ENCODE results near the gene CES1. TPM values are rescaled to one million over a fixed set of nuclear protein-coding genes. Genes with fewer than 3 reads are reported as not detected.
"Not testable (repeated sequence)": the region's sequence is repeated elsewhere in the genome, so short reads cannot be mapped to it uniquely, and the experiment has no call there.

Gene CES1
- polyA plus RNA-seq, 1 donor: 27.7 TPM

- H3K27ac ChIP-seq (ENCODE audit: low read length): no peak overlapping the region
- 73% methylated on average over 2 of the region's 5 CpGs for WGBS (ENCODE audit: insufficient coverage, low lambda C conversion rate)
Measured at GRCh38 chr16:55817236-55817912, 15.5 kb downstream of the CES1 start.

GRCh38 chr16:55816222-55816621, 16.7 kb downstream of the CES1 start:
- H3K27ac ChIP-seq (ENCODE audit: low read length); H3K36me3 ChIP-seq (ENCODE audit: control insufficient read depth, insufficient read depth, low read length); DNase-seq; H3K27me3 ChIP-seq (ENCODE audit: control insufficient read depth, insufficient read depth, low read length); H3K4me1 ChIP-seq (ENCODE audit: control insufficient read depth, insufficient read depth, low read length); H3K4me3 ChIP-seq (ENCODE audit: low read length); H3K9me3 ChIP-seq (ENCODE audit: control insufficient read depth, low read depth, low read length): not testable (repeated sequence)
- WGBS (ENCODE audit: insufficient coverage, low lambda C conversion rate): no CpG with 5 or more reads among the region's 4 CpGs

More at GRCh38 chr16:55817236-55817912, 15.5 kb downstream of the CES1 start:
- H3K9me3 ChIP-seq (ENCODE audit: control insufficient read depth, low read depth, low read length): no peaks in the 10 kb centered on the region
- no peaks in the 10 kb centered on the region for H3K27me3 ChIP-seq (ENCODE audit: control insufficient read depth, insufficient read depth, low read length)
- H3K36me3 ChIP-seq (ENCODE audit: control insufficient read depth, insufficient read depth, low read length): no peaks in the 10 kb centered on the region
- no peak overlapping the region for H3K4me3 ChIP-seq (ENCODE audit: low read length)
- no peak for DNase-seq
- H3K4me1 ChIP-seq (ENCODE audit: control insufficient read depth, insufficient read depth, low read length): no peaks in the 10 kb centered on the region

- H3K36me3 ChIP-seq (ENCODE audit: control insufficient read depth, insufficient read depth, low read length): no peaks in the 10 kb centered on the region
- H3K9me3 ChIP-seq (ENCODE audit: control insufficient read depth, low read depth, low read length): no peaks in the 10 kb centered on the region
- H3K27me3 ChIP-seq (ENCODE audit: control insufficient read depth, insufficient read depth, low read length): no peaks in the 10 kb centered on the region
- no peak for DNase-seq
- no peak overlapping the region for H3K27ac ChIP-seq (ENCODE audit: low read length)
- H3K4me3 ChIP-seq (ENCODE audit: low read length): no peak overlapping the region
- WGBS (ENCODE audit: insufficient coverage, low lambda C conversion rate): no CpG with 5 or more reads among the region's 4 CpGs
- no peaks in the 10 kb centered on the region for H3K4me1 ChIP-seq (ENCODE audit: control insufficient read depth, insufficient read depth, low read length)
Measured at GRCh38 chr16:55815320-55815719, 17.6 kb downstream of the CES1 start.

GRCh38 chr16:55814174-55814573, 18.7 kb downstream of the CES1 start:
- not testable (repeated sequence) for H3K36me3 ChIP-seq (ENCODE audit: control insufficient read depth, insufficient read depth, low read length); H3K4me1 ChIP-seq (ENCODE audit: control insufficient read depth, insufficient read depth, low read length); H3K4me3 ChIP-seq (ENCODE audit: low read length); H3K27me3 ChIP-seq (ENCODE audit: control insufficient read depth, insufficient read depth, low read length); DNase-seq; H3K27ac ChIP-seq (ENCODE audit: low read length); H3K9me3 ChIP-seq (ENCODE audit: control insufficient read depth, low read depth, low read length)
- no CpG with 5 or more reads among the region's 2 CpGs for WGBS (ENCODE audit: insufficient coverage, low lambda C conversion rate)

GRCh38 chr16:55813730-55814129, 19.2 kb downstream of the CES1 start:
- H3K4me1 ChIP-seq (ENCODE audit: control insufficient read depth, insufficient read depth, low read length); H3K9me3 ChIP-seq (ENCODE audit: control insufficient read depth, low read depth, low read length); H3K4me3 ChIP-seq (ENCODE audit: low read length); DNase-seq; H3K27me3 ChIP-seq (ENCODE audit: control insufficient read depth, insufficient read depth, low read length); H3K36me3 ChIP-seq (ENCODE audit: control insufficient read depth, insufficient read depth, low read length); H3K27ac ChIP-seq (ENCODE audit: low read length): not testable (repeated sequence)
- WGBS (ENCODE audit: insufficient coverage, low lambda C conversion rate): no CpG with 5 or more reads among the region's 9 CpGs

- Histone ChIP-seq H3K4me3 (ENCODE audit: low read length) (no peak overlapping the region), H3K27me3 (ENCODE audit: control insufficient read depth, insufficient read depth, low read length) (peaks cover 4% of the 10 kb centered on the region), H3K4me1 (ENCODE audit: control insufficient read depth, insufficient read depth, low read length) (no peaks in the 10 kb centered on the region), H3K36me3 (ENCODE audit: control insufficient read depth, insufficient read depth, low read length) (no peaks in the 10 kb centered on the region), H3K27ac (ENCODE audit: low read length) (no peak overlapping the region), H3K9me3 (ENCODE audit: control insufficient read depth, low read depth, low read length) (no peaks in the 10 kb centered on the region)
- no peak for DNase-seq
- no CpG with 5 or more reads among the region's 2 CpGs for WGBS (ENCODE audit: insufficient coverage, low lambda C conversion rate)
Measured at GRCh38 chr16:55812951-55813350, 19.9 kb downstream of the CES1 start.

- Histone ChIP-seq H3K27ac (ENCODE audit: low read length) (no peak overlapping the region), H3K27me3 (ENCODE audit: control insufficient read depth, insufficient read depth, low read length) (peaks cover 4% of the 10 kb centered on the region), H3K9me3 (ENCODE audit: control insufficient read depth, low read depth, low read length) (no peaks in the 10 kb centered on the region), H3K4me1 (ENCODE audit: control insufficient read depth, insufficient read depth, low read length) (no peaks in the 10 kb centered on the region), H3K36me3 (ENCODE audit: control insufficient read depth, insufficient read depth, low read length) (no peaks in the 10 kb centered on the region), H3K4me3 (ENCODE audit: low read length) (no peak overlapping the region)
- no CpG with 5 or more reads among the region's 4 CpGs for WGBS (ENCODE audit: insufficient coverage, low lambda C conversion rate)
- no peak for DNase-seq
Measured at GRCh38 chr16:55811811-55812210, 21.1 kb downstream of the CES1 start.

GRCh38 chr16:55810451-55810961, 22.4 kb downstream of the CES1 start:
- Histone ChIP-seq H3K4me1 (ENCODE audit: control insufficient read depth, insufficient read depth, low read length) (no peaks in the 10 kb centered on the region), H3K4me3 (ENCODE audit: low read length) (no peak overlapping the region), H3K36me3 (ENCODE audit: control insufficient read depth, insufficient read depth, low read length) (no peaks in the 10 kb centered on the region), H3K27ac (ENCODE audit: low read length) (no peak overlapping the region), H3K27me3 (ENCODE audit: control insufficient read depth, insufficient read depth, low read length) (peaks cover 4% of the 10 kb centered on the region), H3K9me3 (ENCODE audit: control insufficient read depth, low read depth, low read length) (no peaks in the 10 kb centered on the region)
- no peak for DNase-seq
- no CpG with 5 or more reads among the region's 8 CpGs for WGBS (ENCODE audit: insufficient coverage, low lambda C conversion rate)

GRCh38 chr16:55809851-55810250, 23.0 kb downstream of the CES1 start:
- no peaks in the 10 kb centered on the region for H3K36me3 ChIP-seq (ENCODE audit: control insufficient read depth, insufficient read depth, low read length)
- H3K4me1 ChIP-seq (ENCODE audit: control insufficient read depth, insufficient read depth, low read length): no peaks in the 10 kb centered on the region
- peaks cover 4% of the 10 kb centered on the region for H3K27me3 ChIP-seq (ENCODE audit: control insufficient read depth, insufficient read depth, low read length)
- H3K4me3 ChIP-seq (ENCODE audit: low read length): no peak overlapping the region
- no peaks in the 10 kb centered on the region for H3K9me3 ChIP-seq (ENCODE audit: control insufficient read depth, low read depth, low read length)
- H3K27ac ChIP-seq (ENCODE audit: low read length): no peak overlapping the region
- WGBS (ENCODE audit: insufficient coverage, low lambda C conversion rate): no CpG with 5 or more reads among the region's 4 CpGs
- no peak for DNase-seq

- no peak for DNase-seq
- Histone ChIP-seq H3K27ac (ENCODE audit: low read length) (no peak overlapping the region), H3K4me3 (ENCODE audit: low read length) (no peak overlapping the region), H3K9me3 (ENCODE audit: control insufficient read depth, low read depth, low read length) (no peaks in the 10 kb centered on the region), H3K36me3 (ENCODE audit: control insufficient read depth, insufficient read depth, low read length) (no peaks in the 10 kb centered on the region), H3K27me3 (ENCODE audit: control insufficient read depth, insufficient read depth, low read length) (peaks cover 4% of the 10 kb centered on the region), H3K4me1 (ENCODE audit: control insufficient read depth, insufficient read depth, low read length) (no peaks in the 10 kb centered on the region)
- no CpG with 5 or more reads among the region's 5 CpGs for WGBS (ENCODE audit: insufficient coverage, low lambda C conversion rate)
Measured at GRCh38 chr16:55809386-55809785, 23.5 kb downstream of the CES1 start.

- not testable (repeated sequence) for H3K4me1 ChIP-seq (ENCODE audit: control insufficient read depth, insufficient read depth, low read length); H3K27me3 ChIP-seq (ENCODE audit: control insufficient read depth, insufficient read depth, low read length); H3K4me3 ChIP-seq (ENCODE audit: low read length); H3K36me3 ChIP-seq (ENCODE audit: control insufficient read depth, insufficient read depth, low read length); H3K27ac ChIP-seq (ENCODE audit: low read length); DNase-seq; H3K9me3 ChIP-seq (ENCODE audit: control insufficient read depth, low read depth, low read length)
- no CpG with 5 or more reads among the region's 1 CpG for WGBS (ENCODE audit: insufficient coverage, low lambda C conversion rate)
Measured at GRCh38 chr16:55808286-55808685, 24.6 kb downstream of the CES1 start.

All from large intestine (tissue), 3 donors.